Panc1 (cell line): Measurements from ENCODE around the gene FBXO47. TPM values are rescaled to one million over a fixed set of nuclear protein-coding genes. Genes with fewer than 3 reads are reported as not detected.

Source experiments
- ATAC-seq: fragments of 200-7000 bp; cut with Tn5 transposase; 2 replicates; pipeline ENCODE4 v1.9.1; 2020; ENCODE audit warnings: mild to moderate bottlenecking, moderate library complexity
- BruUV-seq: library from RNA; stranded (reverse); fragments of 400-500 nt; replicated peaks from 2 replicates; lab custom pipeline; 2021; lab: Mats Ljungman, UMichigan
- CTCF ChIA-PET: fragments of 300-600 bp; sonication (Branson Sonifier 250); formaldehyde crosslinking; loops from one replicate; lab custom pipeline; 2022; ENCODE audit warnings: antibody characterized with exemption; lab: Charles Lee
- POLR2A ChIA-PET: fragments of 300-600 bp; sonication (Branson Sonifier 250); formaldehyde crosslinking; loops from one replicate; lab custom pipeline; 2022; ENCODE audit warnings: antibody characterized with exemption; lab: Charles Lee
- DNase-seq: peaks from one replicate; pipeline ENCODE4 v3.0.0-alpha.2; 2010; ENCODE audit warnings: low read depth, low spot score
- H3K27ac ChIP-seq: 2 replicates; pipeline ENCODE4 v1.5.1; 2011; ENCODE audit warnings: mild to moderate bottlenecking, low read length, inconsistent platforms
- H3K27me3 ChIP-seq: fragments of 200-500 bp; sonication (Bioruptor generic); 2 replicates; pipeline ENCODE4 v1.6.0; 2014; ENCODE audit warnings: low read length, inconsistent platforms; ENCODE audit not compliant: control insufficient read depth, insufficient read depth
- H3K36me3 ChIP-seq: fragments of 200-500 bp; sonication (Bioruptor generic); 2 replicates; pipeline ENCODE4 v1.5.1; 2014; ENCODE audit warnings: inconsistent platforms, mild to moderate bottlenecking, low read length, moderate library complexity; ENCODE audit not compliant: control insufficient read depth, insufficient read depth
- H3K4me1 ChIP-seq: 2 replicates; pipeline ENCODE4 v1.5.1; 2011; ENCODE audit warnings: inconsistent platforms, mild to moderate bottlenecking, low read length, moderate library complexity; ENCODE audit not compliant: control insufficient read depth, insufficient read depth
- H3K4me3 ChIP-seq, 2 experiments: 2 replicates each; pipeline ENCODE4 v1.5.1; 2011 to 2012; ENCODE audit warnings: low read depth in 2 of 2, low read length in 2 of 2, mild to moderate bottlenecking in 2 of 2, inconsistent platforms in 1 of 2, moderate library complexity in 1 of 2
- H3K9me3 ChIP-seq: fragments of 200-500 bp; sonication (Bioruptor generic); 2 replicates; pipeline ENCODE4 v1.5.1; 2014; ENCODE audit warnings: low read depth, mild to moderate bottlenecking, inconsistent platforms, low read length, moderate library complexity; ENCODE audit not compliant: control insufficient read depth, insufficient read depth
- POLR2AphosphoS5 ChIP-seq: IDR thresholded peaks from 2 replicates; pipeline ENCODE4 v1.6.1; 2012; ENCODE audit warnings: mild to moderate bottlenecking, low read depth, low read length, moderate library complexity
- SIN3A ChIP-seq: IDR thresholded peaks from 2 replicates; pipeline ENCODE4 v1.6.1; 2012; ENCODE audit warnings: low read depth, mild to moderate bottlenecking, low read length, moderate library complexity, borderline replicate concordance; ENCODE audit not compliant: insufficient read depth
- TCF7L2 ChIP-seq: IDR thresholded peaks from 2 replicates; pipeline ENCODE4 v1.6.1; 2011; ENCODE audit warnings: mild to moderate bottlenecking, low read depth, low read length, inconsistent platforms
- in situ Hi-C: cut with HindIII; loops from 2 replicates; pipeline ENCODE4 v1.10.0; 2016; ENCODE audit warnings: low sequenced_read_pairs, low pct_unique_long_range_greater_than_20kb
- intact Hi-C: fragments of 100-400 bp; cut with micrococcal nuclease; formaldehyde crosslinking; loops from one replicate; pipeline ENCODE4 v1.10.0; 2022; ENCODE audit not compliant: unreplicated experiment
- total RNA-seq: library from RNA; stranded (reverse); gene quantifications from one replicate; pipeline ENCODE4 v1.2.1, GENCODE V29; 2021; ENCODE audit not compliant: unreplicated experiment
- TF ChIP-seq, protein P1 (sequence below), 2 experiments: IDR thresholded peaks; 2 replicates each; pipeline ENCODE4 v1.6.1; 2011 to 2012; ENCODE audit warnings: low read depth in 2 of 2, control low read depth in 1 of 2, low read length in 1 of 2, mild to moderate bottlenecking in 1 of 2, moderate library complexity in 1 of 2; ENCODE audit not compliant: insufficient read depth in 1 of 2
- TF ChIP-seq, protein P2 (sequence below): fragments of 450-650 bp; IDR thresholded peaks from 2 replicates; pipeline ENCODE4 v1.5.1; 2017; ENCODE audit warnings: mild to moderate bottlenecking

The FBXO47 gene
- total RNA-seq, 1 experiment from 2014 or later = not detected

DNA sequence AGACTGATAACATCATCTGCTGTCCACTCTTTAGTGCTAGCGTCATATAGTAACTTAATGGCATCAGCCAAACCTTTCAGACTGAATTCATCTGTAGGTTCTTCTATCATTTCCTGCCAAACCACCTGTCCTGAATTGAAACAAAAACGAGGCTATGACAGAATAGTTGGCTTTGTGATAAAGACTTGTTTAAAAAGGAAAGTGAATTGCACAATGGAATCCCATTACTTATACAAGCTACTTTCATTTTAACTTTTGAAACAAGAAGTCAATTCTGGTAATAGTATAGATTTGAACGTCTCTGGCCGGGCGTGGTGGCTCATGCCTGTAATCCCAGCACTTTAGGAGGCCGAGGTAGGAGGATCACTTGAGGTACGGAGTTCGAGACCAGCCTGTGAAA is 23.6 kb downstream of the FBXO47 start:
- TF ChIP-seq POLR2AphosphoS5 (no peak), SIN3A (no peak), TCF7L2 (no peak)
- TF ChIP-seq, protein P1, sequence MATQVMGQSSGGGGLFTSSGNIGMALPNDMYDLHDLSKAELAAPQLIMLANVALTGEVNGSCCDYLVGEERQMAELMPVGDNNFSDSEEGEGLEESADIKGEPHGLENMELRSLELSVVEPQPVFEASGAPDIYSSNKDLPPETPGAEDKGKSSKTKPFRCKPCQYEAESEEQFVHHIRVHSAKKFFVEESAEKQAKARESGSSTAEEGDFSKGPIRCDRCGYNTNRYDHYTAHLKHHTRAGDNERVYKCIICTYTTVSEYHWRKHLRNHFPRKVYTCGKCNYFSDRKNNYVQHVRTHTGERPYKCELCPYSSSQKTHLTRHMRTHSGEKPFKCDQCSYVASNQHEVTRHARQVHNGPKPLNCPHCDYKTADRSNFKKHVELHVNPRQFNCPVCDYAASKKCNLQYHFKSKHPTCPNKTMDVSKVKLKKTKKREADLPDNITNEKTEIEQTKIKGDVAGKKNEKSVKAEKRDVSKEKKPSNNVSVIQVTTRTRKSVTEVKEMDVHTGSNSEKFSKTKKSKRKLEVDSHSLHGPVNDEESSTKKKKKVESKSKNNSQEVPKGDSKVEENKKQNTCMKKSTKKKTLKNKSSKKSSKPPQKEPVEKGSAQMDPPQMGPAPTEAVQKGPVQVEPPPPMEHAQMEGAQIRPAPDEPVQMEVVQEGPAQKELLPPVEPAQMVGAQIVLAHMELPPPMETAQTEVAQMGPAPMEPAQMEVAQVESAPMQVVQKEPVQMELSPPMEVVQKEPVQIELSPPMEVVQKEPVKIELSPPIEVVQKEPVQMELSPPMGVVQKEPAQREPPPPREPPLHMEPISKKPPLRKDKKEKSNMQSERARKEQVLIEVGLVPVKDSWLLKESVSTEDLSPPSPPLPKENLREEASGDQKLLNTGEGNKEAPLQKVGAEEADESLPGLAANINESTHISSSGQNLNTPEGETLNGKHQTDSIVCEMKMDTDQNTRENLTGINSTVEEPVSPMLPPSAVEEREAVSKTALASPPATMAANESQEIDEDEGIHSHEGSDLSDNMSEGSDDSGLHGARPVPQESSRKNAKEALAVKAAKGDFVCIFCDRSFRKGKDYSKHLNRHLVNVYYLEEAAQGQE (IDR thresholded peaks at IDR 0.05; ENCODE audit: insufficient read depth in 1 of 2, low read depth in 2 of 2, low read length in 1 of 2) = no peak
- TF ChIP-seq, protein P2, sequence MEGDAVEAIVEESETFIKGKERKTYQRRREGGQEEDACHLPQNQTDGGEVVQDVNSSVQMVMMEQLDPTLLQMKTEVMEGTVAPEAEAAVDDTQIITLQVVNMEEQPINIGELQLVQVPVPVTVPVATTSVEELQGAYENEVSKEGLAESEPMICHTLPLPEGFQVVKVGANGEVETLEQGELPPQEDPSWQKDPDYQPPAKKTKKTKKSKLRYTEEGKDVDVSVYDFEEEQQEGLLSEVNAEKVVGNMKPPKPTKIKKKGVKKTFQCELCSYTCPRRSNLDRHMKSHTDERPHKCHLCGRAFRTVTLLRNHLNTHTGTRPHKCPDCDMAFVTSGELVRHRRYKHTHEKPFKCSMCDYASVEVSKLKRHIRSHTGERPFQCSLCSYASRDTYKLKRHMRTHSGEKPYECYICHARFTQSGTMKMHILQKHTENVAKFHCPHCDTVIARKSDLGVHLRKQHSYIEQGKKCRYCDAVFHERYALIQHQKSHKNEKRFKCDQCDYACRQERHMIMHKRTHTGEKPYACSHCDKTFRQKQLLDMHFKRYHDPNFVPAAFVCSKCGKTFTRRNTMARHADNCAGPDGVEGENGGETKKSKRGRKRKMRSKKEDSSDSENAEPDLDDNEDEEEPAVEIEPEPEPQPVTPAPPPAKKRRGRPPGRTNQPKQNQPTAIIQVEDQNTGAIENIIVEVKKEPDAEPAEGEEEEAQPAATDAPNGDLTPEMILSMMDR = no peak
- CTCF ChIA-PET = interaction anchor here (0.6 kb wide), 1 partner anchor 137 kb away, joined by 3 read pairs; no protein-coding TSS in a partner anchor
- H3K36me3 ChIP-seq = no peaks in the 10 kb centered on the region
- in situ Hi-C loops = no loop called here
- H3K27ac ChIP-seq = no peak overlapping the region
- POLR2A ChIA-PET = no interaction called here
- DNase-seq (no peak), ATAC-seq (no peak)
- no peaks in the 10 kb centered on the region for H3K9me3 ChIP-seq
- H3K27me3 ChIP-seq = no peaks in the 10 kb centered on the region
- H3K4me1 ChIP-seq = no peaks in the 10 kb centered on the region
- intact Hi-C loops = no loop called here
- H3K4me3 ChIP-seq = no peak overlapping the region
- BruUV-seq = no TSS peak

GRCh38 chr17:38942696-38943334 is 24.4 kb downstream of the FBXO47 start:
- in situ Hi-C loops (no loop called here), intact Hi-C loops (no loop called here)
- Histone ChIP-seq H3K27ac (no peak overlapping the region), H3K27me3 (no peaks in the 10 kb centered on the region), H3K36me3 (no peaks in the 10 kb centered on the region), H3K4me1 (no peaks in the 10 kb centered on the region), H3K9me3 (no peaks in the 10 kb centered on the region), H3K4me3 (no peak overlapping the region)
- no peak for DNase-seq
- no peak for ATAC-seq
- ChIA-PET POLR2A (interaction anchor here (0.6 kb wide), 1 partner anchor 239 kb away, joined by 5 read pairs; no protein-coding TSS in a partner anchor), CTCF (no interaction called here)
- TF ChIP-seq, protein P1 (IDR thresholded peaks at IDR 0.05; ENCODE audit: insufficient read depth in 1 of 2, low read depth in 2 of 2, low read length in 1 of 2) = no peak
- TF ChIP-seq, protein P2 = no peak
- BruUV-seq = no TSS peak
